T-helper 9 cell (primary cell): ENCODE results near the gene SMTNL2.

Source experiments
- DNase-seq: peaks from one replicate; pipeline ENCODE4 v3.0.0-alpha.2; 2020

Gene SMTNL2

DNA sequence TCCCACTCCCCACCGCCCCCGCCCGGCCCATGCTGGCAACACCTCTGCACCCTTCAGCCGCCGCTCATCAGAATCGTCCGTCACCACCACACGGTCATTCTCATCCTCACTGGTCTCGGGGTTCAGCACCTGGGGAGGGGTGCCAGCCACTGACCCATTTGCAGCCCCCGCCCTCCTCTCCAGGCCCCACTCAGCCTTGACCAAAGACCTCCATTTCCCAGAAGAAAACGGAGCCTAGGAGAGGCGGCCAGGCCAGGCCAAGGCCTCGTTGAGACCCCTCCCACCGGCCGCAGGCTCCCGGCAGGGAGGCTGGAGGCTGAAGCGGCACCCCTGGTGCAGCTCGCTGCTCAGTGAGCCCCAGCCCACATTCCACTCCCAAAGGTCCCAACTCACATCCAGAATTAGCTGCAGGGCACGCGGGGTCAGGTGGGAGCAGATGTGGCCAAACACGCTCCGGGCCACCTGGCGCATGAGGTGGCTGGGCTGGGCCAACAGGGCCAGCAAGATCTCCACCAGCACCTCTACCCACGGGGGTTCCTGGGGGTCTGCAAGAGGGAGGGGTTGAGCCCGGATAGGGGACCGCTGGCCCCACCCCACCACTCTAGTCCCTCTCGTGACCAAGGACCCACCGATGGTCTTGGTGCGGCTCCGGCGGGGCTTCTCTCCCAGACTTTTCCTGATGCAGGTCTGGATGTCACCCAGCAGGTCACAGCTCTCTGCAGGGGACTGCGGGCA, 38.9 kb upstream of the SMTNL2 start:
- DNase-seq = no peak

- DNase-seq = no peak
Observed at GRCh38 chr17:4547118-4547906, 37.0 kb upstream of the SMTNL2 start.

GRCh38 chr17:4548061-4548461, 36.3 kb upstream of the SMTNL2 start:
- no peak for DNase-seq

GRCh38 chr17:4548721-4549531, 35.4 kb upstream of the SMTNL2 start:
- no peak for DNase-seq

GRCh38 chr17:4549781-4550533, 34.4 kb upstream of the SMTNL2 start:
- DNase-seq = no peak

DNA sequence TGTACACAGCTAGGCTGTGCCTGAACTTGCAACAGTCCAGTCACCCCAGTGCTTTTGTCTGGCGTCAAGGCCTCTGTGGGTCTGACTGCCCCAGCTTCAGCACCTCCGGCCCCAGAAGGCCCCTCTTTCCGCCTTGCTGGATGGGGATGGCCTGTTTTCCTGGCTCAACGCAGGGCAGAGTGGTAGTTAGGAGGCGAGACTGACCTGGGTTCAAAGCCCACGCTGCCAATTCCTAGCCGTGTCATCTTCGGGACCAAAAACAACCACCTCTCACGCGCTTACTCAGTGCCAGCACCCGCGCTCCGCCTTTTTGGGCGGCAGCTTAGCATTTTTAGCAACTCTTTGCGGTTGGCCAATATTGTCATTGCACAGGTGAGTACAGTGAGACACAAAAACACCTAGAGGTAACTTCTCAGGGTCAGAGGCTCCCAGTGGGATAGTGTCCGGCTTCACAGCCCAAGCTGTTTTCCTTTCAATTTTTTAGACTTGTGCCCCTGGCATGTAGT, 33.7 kb upstream of the SMTNL2 start:
- no peak for DNase-seq

DNA sequence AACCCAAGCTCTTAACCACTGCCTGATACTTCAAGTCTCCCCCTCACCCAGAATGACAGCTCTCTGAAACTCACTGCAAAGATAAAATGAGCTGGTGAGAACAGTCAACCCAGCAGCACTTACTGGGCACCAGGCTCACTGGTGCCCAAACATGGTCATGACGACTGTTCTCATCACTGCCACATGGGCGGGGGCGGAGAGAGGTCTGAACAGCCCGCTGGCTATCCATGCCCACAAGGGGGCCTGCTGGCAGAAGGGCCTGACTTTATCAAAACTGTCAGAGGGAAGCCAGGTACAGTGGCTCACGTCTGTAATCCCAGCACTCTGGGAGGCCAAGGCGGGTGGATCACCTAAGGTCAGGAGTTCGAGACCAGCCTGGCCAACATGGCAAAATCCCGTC, 33.2 kb upstream of the SMTNL2 start:
- no peak for DNase-seq

- no peak for DNase-seq
Observed at GRCh38 chr17:4551796-4552525, 32.4 kb upstream of the SMTNL2 start.

DNA sequence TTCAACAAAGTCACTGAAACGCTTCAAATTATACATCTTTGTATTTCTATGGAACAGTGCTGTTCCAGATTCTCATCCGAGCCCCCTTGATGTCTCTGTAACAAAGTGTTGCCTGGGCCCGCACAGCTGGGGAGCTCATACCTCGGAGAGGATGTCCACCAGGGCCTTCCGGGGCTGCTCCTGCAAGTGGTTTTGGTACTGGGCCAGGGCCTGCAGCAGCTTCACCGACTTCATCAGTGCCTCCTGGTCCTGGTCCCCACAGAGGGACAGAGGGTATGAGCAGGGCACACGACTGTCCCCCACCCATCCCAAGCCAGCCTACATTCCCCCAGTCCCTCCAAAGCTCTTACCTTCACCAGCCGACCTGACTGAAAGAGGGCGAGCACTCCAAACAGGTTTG, 30.7 kb upstream of the SMTNL2 start:
- DNase-seq = no peak

DNA sequence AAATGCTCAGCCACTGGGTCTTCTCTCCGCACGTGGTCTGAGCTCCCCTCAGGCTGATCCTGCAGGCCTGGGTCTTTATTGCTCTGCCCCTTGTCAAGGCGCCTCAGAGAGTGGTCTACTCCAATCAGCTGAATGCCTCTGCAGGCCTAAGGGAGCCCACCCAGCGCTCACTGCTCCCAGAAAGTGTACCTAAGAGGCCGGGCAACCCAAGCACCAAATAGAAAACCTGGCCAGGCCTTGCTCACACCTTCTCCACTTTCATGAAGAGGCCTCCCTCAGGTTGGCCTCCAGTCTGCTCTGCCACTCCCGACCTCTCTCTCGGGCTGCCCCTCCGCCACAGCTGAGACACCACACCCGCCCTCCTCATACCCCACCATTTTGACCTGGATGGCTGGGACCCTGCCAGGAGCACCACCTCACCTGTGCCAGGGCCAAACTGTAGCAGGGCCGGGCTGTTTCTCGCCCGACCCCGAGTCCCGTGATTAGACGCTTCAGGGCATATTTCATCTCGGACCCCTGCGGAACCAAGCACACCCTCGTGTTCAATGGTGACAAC, 29.8 kb upstream of the SMTNL2 start:
- DNase-seq = no peak

DNA sequence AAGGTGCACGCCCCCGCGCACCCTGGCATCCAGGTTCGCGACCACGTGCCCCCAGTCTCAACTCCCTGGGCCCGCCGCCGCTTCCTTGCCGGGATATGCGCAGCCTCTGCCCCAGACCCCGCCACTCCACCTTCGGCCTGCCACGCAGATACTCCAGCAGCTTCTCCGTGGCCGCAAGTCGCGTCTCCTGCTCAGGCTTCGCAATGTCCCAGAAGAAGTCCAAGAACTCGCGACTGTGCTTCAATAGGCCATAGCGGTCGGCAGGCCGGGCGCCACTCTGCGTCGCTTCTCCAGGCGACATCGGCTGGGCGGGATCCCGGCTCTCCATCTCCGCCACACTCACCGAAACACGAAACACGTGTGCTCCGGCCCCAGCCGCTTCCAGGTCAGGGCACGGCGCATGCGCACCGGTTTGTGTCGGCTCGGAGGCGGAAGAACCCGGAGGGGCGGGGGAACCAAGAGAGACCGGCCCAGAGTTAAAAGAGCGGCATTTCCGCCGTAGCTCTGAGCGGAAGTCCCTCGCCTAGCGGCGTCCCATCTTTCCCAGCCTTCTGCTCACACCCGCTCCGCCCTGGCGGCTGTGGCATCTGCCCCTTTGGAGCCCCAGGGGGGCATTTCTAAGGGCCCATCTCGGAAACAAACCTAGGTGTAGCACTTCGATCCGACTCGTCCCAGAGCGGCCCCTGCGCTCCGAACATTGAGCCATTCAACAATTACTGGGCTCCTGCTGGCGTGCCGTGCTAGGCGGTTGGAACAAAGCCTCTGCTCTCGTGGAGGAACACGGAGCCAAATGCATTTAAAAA, 29.1 kb upstream of the SMTNL2 start, which contains the start of gene MYBBP1A:
Gene MYBBP1A (minus strand): TSS at position 388 of the 803 bp plus-strand sequence. CDS start 60 bp downstream, at position 328.
- peak; percentile 97 for DNase-seq

- no peak for DNase-seq
Observed at GRCh38 chr17:4555873-4556759, 28.2 kb upstream of the SMTNL2 start.

GRCh38 chr17:4556996-4557395, 27.3 kb upstream of the SMTNL2 start:
- DNase-seq = no peak

GRCh38 chr17:4557626-4558346, 26.5 kb upstream of the SMTNL2 start:
- DNase-seq = no peak

- no peak for DNase-seq
Observed at GRCh38 chr17:4558347-4558971, 25.9 kb upstream of the SMTNL2 start.

DNA sequence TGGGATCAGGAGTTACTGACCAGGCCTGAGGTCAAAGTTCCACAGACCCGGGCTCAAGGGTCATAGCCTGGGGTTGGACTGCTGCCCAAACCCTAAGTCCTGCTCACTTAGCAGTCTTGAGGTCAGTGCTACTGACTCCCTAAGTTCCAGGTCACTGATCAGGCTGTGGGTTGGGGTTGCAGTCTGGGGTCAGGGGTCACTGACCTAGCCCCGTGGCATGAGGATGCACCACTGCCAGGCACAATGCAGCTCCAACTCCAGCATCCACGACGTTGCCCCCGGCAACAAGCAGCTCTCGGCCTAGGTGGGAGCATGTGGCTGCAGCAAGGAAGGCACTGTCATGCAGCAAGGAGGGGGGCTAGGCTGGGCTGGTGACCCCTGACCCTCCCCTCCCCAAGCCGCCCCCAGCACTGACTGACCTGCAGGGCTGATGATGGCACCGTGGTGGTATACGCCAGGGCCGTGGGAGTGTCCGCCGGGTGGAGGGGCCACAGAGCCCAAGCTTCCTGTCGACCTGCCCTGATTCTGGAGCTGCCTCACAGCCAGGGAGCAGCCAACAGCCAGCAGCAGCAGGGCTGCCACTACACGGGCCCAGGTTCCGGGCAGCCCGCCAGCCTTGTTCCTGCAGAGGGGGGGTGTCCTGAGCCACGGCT, 25.1 kb upstream of the SMTNL2 start:
- DNase-seq = no peak

DNA sequence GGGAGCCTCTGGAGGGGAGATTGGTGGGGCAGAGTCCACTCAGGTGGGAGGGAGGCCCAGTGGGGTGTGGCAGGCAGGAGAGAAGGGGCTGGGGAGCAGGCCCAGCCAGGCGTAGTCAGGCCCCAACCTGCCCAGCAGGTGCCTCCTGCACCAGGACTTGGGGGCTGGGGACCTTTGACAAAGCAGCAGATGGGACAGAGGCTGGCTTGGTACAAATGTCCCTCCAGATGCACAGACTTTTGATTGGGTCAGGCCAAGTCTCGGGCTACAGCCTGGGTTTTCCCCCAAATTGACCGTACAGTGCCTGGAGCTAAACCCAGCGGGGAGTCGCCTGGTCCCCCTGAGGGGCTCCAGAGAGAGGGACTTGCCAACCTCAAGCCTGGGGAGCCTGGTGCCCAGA, 24.4 kb upstream of the SMTNL2 start:
- no peak for DNase-seq

DNA sequence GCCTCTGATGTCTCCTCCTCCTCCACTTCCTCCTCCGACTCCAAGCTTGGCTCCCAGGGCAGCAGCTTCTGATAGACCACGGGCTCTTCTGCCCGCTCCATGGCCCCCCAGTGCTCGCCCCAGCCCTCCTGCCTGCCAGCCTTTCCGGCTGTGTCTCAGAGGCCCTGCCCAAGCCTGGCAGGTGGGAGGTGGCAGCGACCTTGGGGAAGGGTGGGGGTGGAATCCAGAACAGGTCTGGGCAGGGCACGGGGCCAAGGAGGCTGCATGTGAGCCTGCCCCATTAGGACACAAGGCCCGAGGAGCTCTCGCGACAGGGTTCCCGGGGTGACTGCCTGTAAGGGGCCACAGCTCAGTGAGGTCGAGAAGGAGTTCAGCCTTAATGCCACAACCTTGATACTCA, 23.9 kb upstream of the SMTNL2 start, which contains the start of gene GGT6:
Gene GGT6 (minus strand): TSS at position 157 of the 400 bp plus-strand sequence. CDS start 56 bp downstream, at position 101.
- no peak for DNase-seq
